ENCODE data around the gene EIF4E3. TPM values are rescaled to one million over a fixed set of nuclear protein-coding genes. Genes with fewer than 3 reads are reported as not detected.

EIF4E3 gene
- total RNA-seq, 1 donor from 2014 or later, result 0.60 TPM

GRCh38 chr3:71690341-71690841 lies 34.8 kb downstream of the EIF4E3 start:
- peak in 1 of 2 donors; percentile 39 for DNase-seq (ENCODE audit: low read depth in 2 of 2)

GRCh38 chr3:71689291-71689690 lies 35.9 kb downstream of the EIF4E3 start:
- DNase-seq (ENCODE audit: low read depth in 2 of 2), result peak; percentile 16 to 22

- no peak for DNase-seq (ENCODE audit: low read depth in 2 of 2)
Observed at GRCh38 chr3:71688121-71688520, 37.1 kb downstream of the EIF4E3 start.

- no peak for DNase-seq (ENCODE audit: low read depth in 2 of 2)
Observed at GRCh38 chr3:71685686-71686085, 39.5 kb downstream of the EIF4E3 start.

GRCh38 chr3:71684757-71685386 lies 40.3 kb downstream of the EIF4E3 start:
- peak in 1 of 2 donors; percentile 69 for DNase-seq (ENCODE audit: low read depth in 2 of 2)

GRCh38 chr3:71684046-71684756 lies 41.0 kb downstream of the EIF4E3 start:
- DNase-seq (ENCODE audit: low read depth in 2 of 2), result no peak

GRCh38 chr3:71681224-71681668 lies 44.0 kb downstream of the EIF4E3 start:
- DNase-seq (ENCODE audit: low read depth in 2 of 2), result peak; percentile 47 to 75

GRCh38 chr3:71680603-71681002 lies 44.6 kb downstream of the EIF4E3 start:
- DNase-seq (ENCODE audit: low read depth in 2 of 2), result peak in 1 of 2 donors; percentile 35

- no peak for DNase-seq (ENCODE audit: low read depth in 2 of 2)
Observed at GRCh38 chr3:71676931-71677330, 48.3 kb downstream of the EIF4E3 start.

- DNase-seq (ENCODE audit: low read depth in 2 of 2), result no peak
Observed at GRCh38 chr3:71673486-71673885, 51.7 kb downstream of the EIF4E3 start.

- no peak for DNase-seq (ENCODE audit: low read depth in 2 of 2)
Observed at GRCh38 chr3:71672807-71673206, 52.4 kb downstream of the EIF4E3 start.

GRCh38 chr3:71672340-71672739 lies 52.9 kb downstream of the EIF4E3 start:
- DNase-seq (ENCODE audit: low read depth in 2 of 2), result no peak

- no peak for DNase-seq (ENCODE audit: low read depth in 2 of 2)
Observed at GRCh38 chr3:71671216-71671845, 53.9 kb downstream of the EIF4E3 start.

- no peak for DNase-seq (ENCODE audit: low read depth in 2 of 2)
Observed at GRCh38 chr3:71662568-71662967, 62.6 kb downstream of the EIF4E3 start.

GRCh38 chr3:71662056-71662455 lies 63.1 kb downstream of the EIF4E3 start:
- no peak for DNase-seq (ENCODE audit: low read depth in 2 of 2)

GRCh38 chr3:71659864-71660591 lies 65.2 kb downstream of the EIF4E3 start:
- no peak for DNase-seq (ENCODE audit: low read depth in 2 of 2)

- DNase-seq (ENCODE audit: low read depth in 2 of 2), result peak; percentile 82 to 96
Observed at GRCh38 chr3:71657831-71658530, 67.2 kb downstream of the EIF4E3 start.

GRCh38 chr3:71655061-71655460 lies 70.1 kb downstream of the EIF4E3 start:
- DNase-seq (ENCODE audit: low read depth in 2 of 2), result no peak

GRCh38 chr3:71653414-71653807 lies 71.8 kb downstream of the EIF4E3 start:
- DNase-seq (ENCODE audit: low read depth in 2 of 2), result no peak

- DNase-seq (ENCODE audit: low read depth in 2 of 2), result peak; percentile 74 to 88
Observed at GRCh38 chr3:71652781-71653413, 72.3 kb downstream of the EIF4E3 start.

- DNase-seq (ENCODE audit: low read depth in 2 of 2), result no peak
Observed at GRCh38 chr3:71651625-71652024, 73.6 kb downstream of the EIF4E3 start.
